Right lobe of liver (tissue), 4 donors: ENCODE data around the gene FOXP4.

Experiments used
- POLR2A ChIP-seq: fragments of 450-650 bp; IDR thresholded peaks from one replicate; pipeline ENCODE4 v1.6.1; 2017; ENCODE audit warnings: antibody characterized with exemption, mild to moderate bottlenecking
- TF ChIP-seq, protein P1 (sequence below), 4 donors: fragments of 200-600 bp in 3 of 4; fragments of 450-650 bp in 1 of 4; IDR thresholded peaks; one replicate each; pipeline versions ENCODE4 v1.5.1 to v1.8.0; 2016 to 2022; ENCODE audit warnings: antibody characterized with exemption in 4 of 4, mild to moderate bottlenecking in 2 of 4
- donor health status: DM: no; HTN: no; CAD: no.
- donor health status: DM: no; HTN: no; CAD: no.
- donor health status: DM: no; HTN: yes; CAD: no.

- TF ChIP-seq, protein P1, sequence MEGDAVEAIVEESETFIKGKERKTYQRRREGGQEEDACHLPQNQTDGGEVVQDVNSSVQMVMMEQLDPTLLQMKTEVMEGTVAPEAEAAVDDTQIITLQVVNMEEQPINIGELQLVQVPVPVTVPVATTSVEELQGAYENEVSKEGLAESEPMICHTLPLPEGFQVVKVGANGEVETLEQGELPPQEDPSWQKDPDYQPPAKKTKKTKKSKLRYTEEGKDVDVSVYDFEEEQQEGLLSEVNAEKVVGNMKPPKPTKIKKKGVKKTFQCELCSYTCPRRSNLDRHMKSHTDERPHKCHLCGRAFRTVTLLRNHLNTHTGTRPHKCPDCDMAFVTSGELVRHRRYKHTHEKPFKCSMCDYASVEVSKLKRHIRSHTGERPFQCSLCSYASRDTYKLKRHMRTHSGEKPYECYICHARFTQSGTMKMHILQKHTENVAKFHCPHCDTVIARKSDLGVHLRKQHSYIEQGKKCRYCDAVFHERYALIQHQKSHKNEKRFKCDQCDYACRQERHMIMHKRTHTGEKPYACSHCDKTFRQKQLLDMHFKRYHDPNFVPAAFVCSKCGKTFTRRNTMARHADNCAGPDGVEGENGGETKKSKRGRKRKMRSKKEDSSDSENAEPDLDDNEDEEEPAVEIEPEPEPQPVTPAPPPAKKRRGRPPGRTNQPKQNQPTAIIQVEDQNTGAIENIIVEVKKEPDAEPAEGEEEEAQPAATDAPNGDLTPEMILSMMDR (IDR thresholded peaks at IDR 0.05) = no peak
- no peak for TF ChIP-seq POLR2A
Observed at GRCh38 chr6:41629128-41629527, 82.9 kb downstream of the FOXP4 start.
